Measurements from ENCODE around the gene TMEM151A.

The TMEM151A gene

GRCh38 chr11:66287889-66288670 lies 3.6 kb upstream of the TMEM151A start:
- Mint-ChIP-seq H3K27me3 (ENCODE audit: low read depth) (peaks cover 34% of the 10 kb centered on the region), H3K4me1 (peaks cover 20% of the 10 kb centered on the region), H3K4me3 (peak overlapping the region; percentile 86 to 98 (median 92)), H3K36me3 (ENCODE audit: low read depth) (no peaks in the 10 kb centered on the region), H3K27ac (peak overlapping the region; percentile 64 to 89 (median 87)), H3K9me3 (no peaks in the 10 kb centered on the region)
- no peak for TF ChIP-seq CTCF (IDR thresholded peaks at IDR 0.05; ENCODE audit: unreplicated experiment in 3 of 3)

- Mint-ChIP-seq H3K4me3 (peak within 1 kb of the TSS; percentile 86 to 98 (median 92)), H3K9me3 (no peaks in the 10 kb centered on the region), H3K27ac (peak within 1 kb of the TSS; percentile 93 to 96 (median 94)), H3K4me1 (peaks cover 20% of the 10 kb centered on the region), H3K36me3 (ENCODE audit: low read depth) (no peaks in the 10 kb centered on the region), H3K27me3 (ENCODE audit: low read depth) (peaks cover 42% of the 10 kb centered on the region)
- TF ChIP-seq CTCF (IDR thresholded peaks at IDR 0.05; ENCODE audit: unreplicated experiment in 3 of 3) = no peak
Observed at GRCh38 chr11:66288671-66289547, 2.8 kb upstream of the TMEM151A start, which contains the start of gene YIF1A. Gene YIF1A, minus strand, starts transcription at chr11:66289143. Its CDS starts 158 bp downstream, at chr11:66288985.

GRCh38 chr11:66289548-66290329 lies 2.0 kb upstream of the TMEM151A start:
- H3K4me1 Mint-ChIP-seq = peaks cover 20% of the 10 kb centered on the region
- no peak for TF ChIP-seq CTCF (IDR thresholded peaks at IDR 0.05; ENCODE audit: unreplicated experiment in 3 of 3)
- H3K4me3 Mint-ChIP-seq = peak overlapping the region; percentile 86 to 92 (median 89)
- peaks cover 49% of the 10 kb centered on the region for H3K27me3 Mint-ChIP-seq (ENCODE audit: low read depth)
- H3K36me3 Mint-ChIP-seq (ENCODE audit: low read depth) = no peaks in the 10 kb centered on the region
- H3K9me3 Mint-ChIP-seq = no peaks in the 10 kb centered on the region
- peak overlapping the region; percentile 93 to 96 (median 94) for H3K27ac Mint-ChIP-seq

GRCh38 chr11:66290330-66290621 lies 1.4 kb upstream of the TMEM151A start:
- Mint-ChIP-seq H3K4me1 (peaks cover 20% of the 10 kb centered on the region), H3K27me3 (ENCODE audit: low read depth) (peaks cover 49% of the 10 kb centered on the region), H3K4me3 (peak overlapping the region; percentile 86 to 92 (median 89)), H3K9me3 (no peaks in the 10 kb centered on the region), H3K36me3 (ENCODE audit: low read depth) (no peaks in the 10 kb centered on the region), H3K27ac (peak overlapping the region in 2 of 3 experiments; percentile 8 to 18)
- TF ChIP-seq CTCF (IDR thresholded peaks at IDR 0.05; ENCODE audit: unreplicated experiment in 3 of 3) = no peak

- H3K36me3 Mint-ChIP-seq (ENCODE audit: low read depth) = no peaks in the 10 kb centered on the region
- peaks cover 55% of the 10 kb centered on the region for H3K27me3 Mint-ChIP-seq (ENCODE audit: low read depth)
Observed at GRCh38 chr11:66291303-66291705, 390 bp upstream of the TMEM151A start.

More at GRCh38 chr11:66291303-66291705, 390 bp upstream of the TMEM151A start:
- Mint-ChIP-seq H3K27ac (no peak overlapping the region), H3K4me3 (peak overlapping the region; percentile 86 to 92 (median 89)), H3K9me3 (no peaks in the 10 kb centered on the region), H3K4me1 (peaks cover 20% of the 10 kb centered on the region)
- TF ChIP-seq CTCF (IDR thresholded peaks at IDR 0.05; ENCODE audit: unreplicated experiment in 3 of 3) = no peak

Data from nephron (organoid).